HG03521 (cell line): ENCODE measurements around the gene ADAMTS14.

ENCODE experiments used
- ATAC-seq: cut with Tn5 transposase; IDR thresholded peaks from one replicate; pipeline ENCODE4 v1.9.1; 2021; ENCODE audit warnings: mild to moderate bottlenecking, moderate library complexity; ENCODE audit not compliant: unreplicated experiment

Gene ADAMTS14

DNA sequence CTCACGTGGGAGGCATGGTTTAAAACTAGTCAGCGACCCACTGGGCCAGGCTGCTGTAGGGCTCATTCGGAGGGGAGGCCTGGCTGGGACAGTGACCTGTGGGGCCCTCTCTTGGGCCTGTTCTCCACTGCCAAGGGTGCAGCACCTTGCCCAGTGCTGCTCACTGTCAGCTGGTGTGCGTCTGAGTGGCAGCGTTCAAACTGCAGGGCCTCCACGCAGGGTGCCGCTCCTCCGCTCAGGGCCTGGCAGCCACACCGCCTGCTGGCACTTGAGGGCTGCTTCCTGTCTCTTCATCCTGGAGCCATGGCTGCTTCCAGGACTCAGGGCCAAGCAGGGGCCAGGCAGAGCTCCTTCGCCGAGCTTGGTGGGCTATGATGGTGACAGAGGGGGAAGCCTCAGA is 18.3 kb downstream of the ADAMTS14 start:
- ATAC-seq, result no peak

DNA sequence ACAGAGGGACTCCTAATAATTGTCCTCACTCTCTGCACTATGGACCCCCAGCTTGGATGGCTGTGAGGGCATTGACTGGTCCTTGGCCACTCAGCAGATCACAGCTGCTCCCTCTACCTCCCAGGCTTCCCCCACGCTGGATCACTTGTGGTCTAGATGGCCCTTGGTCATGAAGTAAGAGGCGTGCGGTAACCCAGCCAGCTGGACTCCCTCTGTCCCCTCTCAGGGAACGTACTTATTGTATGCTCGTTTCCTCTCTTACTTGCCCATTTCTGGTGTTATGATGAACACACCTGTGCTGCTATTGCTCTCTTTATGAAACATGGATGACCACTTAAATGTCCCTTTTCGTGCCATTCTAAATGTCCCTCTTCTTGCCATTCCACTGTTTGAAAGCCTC is 19.3 kb downstream of the ADAMTS14 start:
- ATAC-seq, result no peak

DNA sequence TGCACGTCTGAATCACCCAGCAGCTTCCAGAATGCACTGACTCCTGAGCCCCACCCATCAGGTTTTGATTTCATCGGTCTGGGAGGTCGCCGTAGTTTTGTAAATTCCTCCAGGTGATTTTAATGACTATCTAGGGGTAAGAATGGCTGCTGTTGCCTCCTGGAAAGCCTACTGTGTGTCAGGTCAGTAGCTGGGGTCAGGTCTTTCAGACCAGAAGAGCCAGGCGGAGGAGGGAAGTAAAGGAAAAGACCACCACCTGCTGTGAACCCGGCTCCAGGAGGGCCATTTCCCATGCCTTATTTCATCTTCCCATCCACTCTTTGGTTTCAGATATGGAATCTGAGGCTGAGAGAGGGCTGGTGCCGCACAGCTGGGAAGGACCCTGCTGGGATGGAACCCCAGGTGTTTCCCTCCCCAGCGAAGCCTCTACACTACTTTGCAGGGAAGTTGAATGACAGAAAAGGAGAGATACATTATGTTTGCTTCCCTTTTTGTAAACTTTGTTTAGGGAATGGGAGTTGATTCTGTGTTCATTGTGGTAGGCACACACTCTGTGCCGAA is 19.8 kb downstream of the ADAMTS14 start:
- no peak for ATAC-seq

DNA sequence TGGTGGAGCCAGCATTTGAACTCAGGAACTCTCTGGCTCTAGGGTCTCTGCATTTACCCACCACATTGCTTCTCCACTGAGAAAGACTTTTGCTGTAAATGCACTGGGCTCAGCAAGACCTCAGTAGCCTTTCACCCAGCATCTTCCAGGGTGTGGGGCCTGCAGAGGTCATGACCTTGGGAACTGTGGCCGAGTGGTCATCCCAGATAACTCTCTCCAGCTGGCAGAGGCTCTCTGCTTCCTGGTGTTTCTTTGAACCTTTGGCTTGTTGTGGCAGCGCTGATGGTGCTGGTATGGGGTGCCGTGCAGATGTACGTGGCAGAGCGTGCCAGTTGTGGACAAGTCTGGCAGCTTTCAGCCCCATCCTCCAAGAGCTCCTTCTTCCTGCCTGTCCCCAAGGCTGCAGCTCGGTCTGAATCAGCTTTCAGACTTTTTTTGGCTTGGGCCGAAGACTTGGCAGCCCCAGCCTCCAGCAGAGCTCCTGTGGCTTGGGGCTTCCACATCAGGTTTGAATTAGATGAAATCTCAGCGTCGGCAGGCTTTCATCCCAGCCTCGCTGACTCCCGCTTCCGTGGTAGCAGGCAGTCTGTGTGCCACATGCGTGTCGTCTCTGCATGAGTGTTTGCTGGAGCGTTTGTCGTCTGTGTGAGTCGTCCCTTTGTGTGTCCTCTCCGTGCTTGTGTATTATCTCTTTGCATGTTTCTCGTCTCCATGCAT is 21.5 kb downstream of the ADAMTS14 start:
- no peak for ATAC-seq

DNA sequence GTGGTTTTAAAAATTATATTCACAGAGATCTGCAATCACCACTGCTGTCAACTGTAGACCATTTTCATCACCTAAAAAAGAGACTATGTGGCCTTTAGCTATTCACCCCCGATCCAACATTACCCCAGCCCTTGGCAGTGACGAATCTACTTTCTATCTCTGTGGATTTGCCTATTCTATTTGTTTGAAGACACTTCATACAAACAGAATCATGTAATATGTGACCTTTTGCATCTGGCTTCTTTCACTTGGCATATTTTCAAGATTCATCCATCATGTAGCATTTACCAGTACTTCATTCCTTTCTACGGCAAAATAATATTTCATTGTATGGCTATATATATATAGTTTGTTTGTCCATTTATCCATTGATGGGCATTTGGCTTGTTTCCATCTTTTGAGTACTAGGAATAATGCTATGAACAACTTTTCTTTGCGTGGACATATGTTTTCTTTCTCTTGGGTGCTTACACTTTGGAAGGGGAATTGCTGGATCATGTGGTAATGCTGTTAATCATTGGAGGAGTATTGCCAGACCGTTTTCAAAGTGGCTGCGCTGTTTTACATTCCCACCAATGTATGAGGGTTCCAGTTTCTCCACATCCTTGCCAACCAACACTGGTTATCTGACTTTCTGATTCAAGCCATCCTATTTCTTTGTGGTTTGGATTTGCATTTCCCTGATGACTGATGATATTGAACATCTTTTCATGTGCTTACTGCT is 22.3 kb downstream of the ADAMTS14 start:
- no peak for ATAC-seq

DNA sequence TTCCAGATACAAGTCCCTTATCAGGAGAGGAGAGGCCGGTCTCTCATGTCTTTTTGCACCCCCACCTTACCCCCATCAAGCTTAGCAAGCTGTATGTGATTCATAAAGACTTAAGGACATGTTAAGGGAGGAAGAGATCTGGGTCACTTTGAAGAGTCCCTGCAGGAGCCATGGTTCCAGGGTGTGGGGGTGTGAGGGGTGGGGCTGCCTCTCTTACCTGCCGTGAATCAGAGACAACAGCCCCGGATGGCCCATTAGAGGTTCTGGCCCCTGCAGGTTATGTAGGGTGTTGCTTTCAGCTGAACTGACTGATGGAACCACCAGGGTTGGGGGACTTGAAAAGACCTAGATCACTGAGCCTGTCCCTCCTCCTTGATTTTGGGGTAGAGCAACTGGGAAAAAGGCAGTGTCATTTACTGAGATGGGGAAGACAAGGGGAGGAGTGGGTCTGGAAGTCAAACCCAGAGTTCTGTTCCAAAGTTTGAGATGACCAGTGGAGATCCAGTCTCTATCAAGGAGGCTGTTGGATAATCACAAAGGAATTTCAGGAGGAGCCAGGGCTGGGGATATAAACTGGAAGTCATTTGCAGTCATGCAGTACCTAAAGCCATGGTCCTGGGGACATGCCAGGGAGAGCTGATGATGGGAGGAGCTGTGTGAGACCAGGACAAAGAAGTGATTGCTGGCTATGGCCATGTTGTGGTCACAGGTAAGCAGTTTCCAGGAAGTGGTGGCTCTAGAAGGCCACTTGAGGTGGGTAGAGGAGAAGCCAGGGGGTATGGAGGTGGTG is 23.1 kb downstream of the ADAMTS14 start:
- no peak for ATAC-seq

DNA sequence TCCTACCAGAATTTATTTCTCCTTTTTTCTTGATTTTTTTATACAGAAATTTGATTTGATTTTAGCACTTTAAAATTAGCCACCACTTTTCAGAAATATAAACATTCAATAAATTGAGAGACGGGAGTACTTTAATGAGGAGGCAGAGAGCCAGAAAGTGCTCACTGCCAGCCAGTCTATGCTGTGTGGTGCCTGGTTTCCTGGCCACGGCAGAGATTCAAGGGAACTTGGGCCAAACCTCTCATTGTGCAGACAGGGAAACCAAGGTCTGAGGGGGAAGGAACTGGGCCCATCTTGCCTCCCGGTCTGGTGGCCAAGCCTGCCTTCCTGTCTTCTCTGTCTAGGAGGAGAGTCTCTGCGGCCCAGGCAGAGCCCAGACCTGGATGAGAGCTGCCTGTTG is 25.9 kb downstream of the ADAMTS14 start:
- no peak for ATAC-seq

DNA sequence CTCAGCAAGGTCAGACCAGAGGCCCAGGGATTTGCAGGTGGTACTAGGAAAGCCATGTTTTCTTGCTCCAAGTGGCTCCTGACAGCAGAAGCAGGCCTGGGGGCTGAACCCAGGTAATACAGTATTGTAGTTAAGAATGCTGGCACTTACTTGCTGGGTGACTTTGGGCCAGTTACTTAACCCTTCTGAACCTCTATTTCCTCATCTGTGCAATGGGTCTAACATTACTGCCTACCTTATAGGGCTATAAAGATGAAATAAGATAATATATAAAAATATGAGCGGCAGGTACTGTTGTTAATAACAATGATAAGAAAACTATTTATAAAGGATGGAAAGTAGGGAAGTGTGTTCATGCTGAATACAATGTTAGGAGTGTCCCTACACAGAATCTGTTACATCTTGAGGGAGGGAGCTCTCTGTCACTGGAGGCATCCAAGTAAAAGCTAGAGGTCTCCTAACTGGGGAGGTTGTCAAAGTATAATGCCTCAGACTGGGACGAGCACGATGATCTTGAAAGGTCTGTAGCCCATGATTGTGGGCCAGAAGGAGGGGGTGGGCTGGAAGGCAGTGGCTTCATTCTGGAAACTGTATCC is 26.9 kb downstream of the ADAMTS14 start:
- no peak for ATAC-seq

DNA sequence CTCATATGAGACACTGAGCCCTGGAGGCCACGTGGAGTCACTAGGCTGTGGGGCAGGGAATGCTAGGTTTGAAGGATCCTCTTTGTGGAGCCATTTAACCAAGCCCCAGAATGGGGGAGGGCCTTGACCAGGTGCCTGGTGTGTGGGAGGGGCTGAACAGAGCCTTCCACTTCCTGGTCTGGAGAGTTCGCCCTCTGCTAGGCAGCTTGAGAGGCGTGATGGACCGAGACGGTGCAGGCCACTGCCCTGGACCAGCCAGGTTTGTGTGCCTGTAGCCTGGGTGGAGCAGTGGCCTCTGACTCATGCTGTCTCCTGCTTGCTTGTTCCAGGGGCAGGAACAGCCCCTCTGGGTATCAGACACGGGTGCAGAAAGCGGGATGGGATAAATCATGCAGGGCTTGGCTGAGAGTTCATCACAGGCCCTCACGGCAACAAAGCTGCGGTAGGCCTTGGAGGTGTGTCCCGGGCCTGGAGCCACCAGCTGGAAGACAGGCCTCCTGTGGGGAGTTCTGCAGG is 27.4 kb downstream of the ADAMTS14 start:
- no peak for ATAC-seq

DNA sequence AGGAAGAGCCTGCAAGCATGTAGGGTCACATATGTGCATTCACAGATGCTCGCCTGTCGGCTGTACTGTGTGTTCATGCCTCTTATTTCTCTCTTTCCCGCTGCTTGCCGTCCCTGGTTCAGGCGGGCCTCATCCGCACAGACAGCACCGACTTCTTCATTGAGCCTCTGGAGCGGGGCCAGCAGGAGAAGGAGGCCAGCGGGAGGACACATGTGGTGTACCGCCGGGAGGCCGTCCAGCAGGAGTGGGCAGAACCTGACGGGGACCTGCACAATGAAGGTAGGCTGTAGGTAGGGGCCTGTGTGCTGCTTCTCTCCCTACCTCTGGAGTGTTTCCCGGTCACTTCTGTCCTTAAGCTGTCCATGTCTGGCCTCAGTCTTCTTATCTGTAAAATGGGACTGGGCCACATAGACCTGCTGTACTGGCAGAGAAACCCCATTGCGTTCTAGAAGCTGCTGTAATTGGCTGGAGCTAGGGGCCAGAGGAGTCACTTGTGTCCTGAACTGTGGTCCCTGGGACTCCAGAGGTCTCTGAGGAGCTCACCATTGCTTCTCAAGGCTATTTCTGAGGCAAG is 30.0 kb downstream of the ADAMTS14 start:
- ATAC-seq, result no peak

DNA sequence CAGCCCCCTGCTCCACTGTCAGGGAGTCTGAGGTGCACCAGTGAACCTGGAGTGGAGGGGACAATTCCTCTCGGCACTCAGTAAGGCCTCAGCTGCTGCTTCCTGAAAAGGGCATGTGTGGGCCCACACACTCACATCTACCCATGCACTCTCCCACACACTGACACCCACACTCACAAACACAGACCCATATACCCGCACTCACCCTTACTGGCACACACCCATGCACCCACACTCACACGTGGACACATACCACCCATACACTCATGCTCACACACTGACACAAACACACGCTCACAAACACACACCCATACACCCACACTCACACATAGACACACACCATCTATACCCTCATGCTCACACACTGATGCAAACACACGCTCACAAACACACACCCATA is 31.9 kb downstream of the ADAMTS14 start:
- ATAC-seq, result no peak

DNA sequence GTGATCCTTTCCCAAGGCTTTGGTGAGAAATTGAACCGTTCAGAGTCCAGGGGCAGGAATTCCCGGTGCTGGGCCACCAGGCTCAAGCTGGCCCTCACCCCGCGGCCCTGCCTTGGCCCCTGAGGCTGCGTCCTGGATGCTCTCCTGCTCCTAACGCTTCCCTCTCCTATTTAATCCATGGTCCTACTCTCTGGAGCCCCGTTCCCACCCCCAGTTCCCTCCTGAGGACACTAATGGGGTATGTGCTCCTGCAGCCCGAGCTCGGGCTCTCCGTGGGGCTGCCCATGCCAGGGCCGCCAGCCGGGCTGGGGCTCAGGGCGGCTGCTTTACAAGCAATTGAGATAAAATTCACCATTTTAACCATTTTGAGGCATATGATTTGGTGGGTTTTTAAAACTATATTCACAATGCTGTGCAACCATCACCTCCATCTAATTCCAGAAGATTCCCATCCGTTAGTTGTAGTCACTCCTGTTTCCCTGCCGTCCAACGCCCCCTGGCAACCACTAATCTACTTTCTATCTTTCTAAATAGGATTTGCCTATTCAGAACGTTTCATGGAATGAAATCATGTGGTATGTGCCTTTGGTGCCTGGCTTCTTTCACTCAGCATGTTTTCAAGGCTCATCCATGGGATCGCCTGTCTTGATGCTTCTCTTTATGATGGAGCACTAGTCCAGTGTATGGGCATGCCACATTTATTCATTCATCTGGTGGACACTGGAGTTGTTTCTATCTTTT is 33.0 kb downstream of the ADAMTS14 start:
- ATAC-seq, result no peak

DNA sequence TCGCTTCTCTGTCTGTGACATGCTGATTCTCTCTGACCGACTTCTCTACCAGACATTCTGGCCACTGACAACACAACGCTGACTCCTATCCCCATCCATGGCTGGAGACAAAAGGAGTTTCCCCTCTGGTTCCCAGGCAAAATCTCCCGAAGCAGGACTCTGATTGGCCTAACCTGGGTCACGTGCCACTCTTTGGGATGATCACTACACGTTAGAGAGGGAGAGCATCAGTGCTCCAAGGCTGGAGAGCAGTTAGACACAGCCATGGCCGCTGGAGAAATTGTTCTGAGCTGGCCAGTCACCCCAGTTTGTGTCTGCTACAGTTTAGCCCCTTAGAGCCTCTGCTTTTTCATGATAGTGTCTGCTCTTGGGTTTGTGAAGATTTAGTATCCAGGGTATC is 38.9 kb downstream of the ADAMTS14 start:
- ATAC-seq, result no peak

DNA sequence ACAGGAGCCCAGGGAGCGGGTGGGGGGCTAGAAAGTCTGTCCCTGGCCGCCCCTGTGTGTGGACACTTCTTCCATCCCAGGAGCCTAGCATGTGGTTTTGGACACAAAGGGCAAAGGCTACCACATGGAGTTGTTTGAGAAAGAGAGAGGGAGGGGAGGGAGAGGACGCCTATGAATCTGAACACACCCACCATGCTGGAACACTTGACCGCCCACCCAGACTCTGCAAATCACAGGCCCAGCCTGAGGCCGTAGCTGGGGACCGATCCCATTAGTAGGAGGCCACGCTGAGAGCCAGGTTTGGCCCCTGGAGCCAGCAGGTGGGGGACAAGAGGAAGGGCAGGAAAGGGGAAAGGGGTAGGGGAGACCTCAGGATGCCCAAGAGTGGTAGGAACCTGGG is 39.6 kb downstream of the ADAMTS14 start:
- ATAC-seq, result no peak

DNA sequence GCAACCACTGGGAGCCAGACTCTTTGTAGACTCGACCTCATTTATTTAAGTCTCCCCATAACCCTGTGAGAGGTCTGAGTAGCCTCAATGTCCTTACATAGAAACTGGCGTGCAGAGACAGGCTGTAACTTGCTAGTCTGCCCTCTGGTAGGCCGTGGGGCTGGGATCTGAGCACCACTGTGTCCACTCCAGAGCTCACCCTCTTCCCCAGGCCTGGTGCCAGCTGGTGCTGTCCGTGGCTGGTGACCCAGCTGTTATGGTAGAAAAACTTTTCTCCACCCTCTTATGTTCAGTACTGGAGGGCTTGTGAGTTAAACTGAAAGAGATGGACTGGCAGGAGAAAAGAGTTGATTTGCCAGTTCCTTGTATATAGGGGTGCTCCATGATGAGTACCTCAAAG is 41.9 kb downstream of the ADAMTS14 start:
- ATAC-seq, result no peak

DNA sequence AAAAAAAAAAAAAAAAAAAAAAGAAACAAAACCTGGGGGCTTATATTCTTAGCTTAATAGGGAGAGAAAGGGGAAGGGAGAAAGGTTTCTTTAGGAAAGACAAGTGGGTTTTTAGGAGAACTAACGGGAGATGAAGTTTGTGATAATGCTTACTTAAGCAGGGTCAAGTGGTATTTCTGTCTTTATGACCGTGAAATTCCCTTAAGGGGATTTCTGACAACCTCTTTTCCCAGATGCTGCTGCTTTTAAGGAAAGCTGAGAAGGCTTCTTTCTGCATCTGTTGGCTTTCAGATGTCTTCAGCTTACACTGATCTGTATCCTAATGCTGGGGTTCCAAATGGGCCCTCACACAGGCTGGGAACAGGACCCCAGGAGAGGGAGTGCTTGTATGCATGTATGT is 42.6 kb downstream of the ADAMTS14 start:
- ATAC-seq, result no peak

DNA sequence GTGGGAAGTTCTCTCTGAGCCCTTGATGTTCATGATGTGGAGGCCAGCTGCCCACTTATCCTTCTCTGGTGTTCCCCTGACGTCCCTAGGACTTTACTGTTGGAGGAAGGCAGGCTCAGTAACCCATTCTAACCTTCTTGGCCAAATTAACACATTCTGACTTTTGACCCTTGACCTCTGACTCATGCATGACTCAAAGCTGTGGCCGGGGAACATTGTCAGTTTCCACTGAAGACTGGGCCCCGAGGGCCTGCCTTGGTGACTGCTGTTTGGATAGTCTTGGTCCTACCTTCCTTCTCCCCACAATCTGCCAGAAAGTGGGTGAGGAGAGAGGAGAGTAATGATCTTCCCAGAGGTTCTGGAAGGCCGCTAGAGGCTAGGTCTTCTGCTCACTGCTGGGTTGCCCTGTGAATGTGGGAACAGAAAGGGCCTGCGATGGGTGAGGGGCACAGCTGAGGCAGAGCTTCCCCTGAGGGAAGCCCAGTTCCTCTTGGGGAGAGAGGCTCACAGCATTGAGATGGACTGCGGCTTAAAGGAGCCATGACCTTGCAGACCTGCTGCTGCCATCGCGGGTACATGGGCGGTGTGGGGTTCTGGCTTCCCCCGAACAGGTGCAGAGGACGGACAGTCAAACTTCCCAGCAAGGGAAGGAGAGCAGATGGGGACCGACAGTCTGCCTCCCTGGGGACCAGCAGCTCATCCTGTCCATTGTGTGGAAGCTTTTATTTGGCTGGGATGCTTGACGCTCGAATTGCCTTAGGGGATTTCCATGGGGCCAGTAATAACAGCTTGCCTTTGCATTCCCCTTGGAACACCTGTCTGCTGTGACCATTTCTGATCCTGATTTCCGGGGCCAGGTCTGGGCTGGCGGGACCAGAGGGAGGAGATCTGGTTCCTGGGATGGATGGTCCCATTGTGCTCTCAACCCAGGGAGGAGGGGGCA is 43.8 kb downstream of the ADAMTS14 start:
- no peak for ATAC-seq

DNA sequence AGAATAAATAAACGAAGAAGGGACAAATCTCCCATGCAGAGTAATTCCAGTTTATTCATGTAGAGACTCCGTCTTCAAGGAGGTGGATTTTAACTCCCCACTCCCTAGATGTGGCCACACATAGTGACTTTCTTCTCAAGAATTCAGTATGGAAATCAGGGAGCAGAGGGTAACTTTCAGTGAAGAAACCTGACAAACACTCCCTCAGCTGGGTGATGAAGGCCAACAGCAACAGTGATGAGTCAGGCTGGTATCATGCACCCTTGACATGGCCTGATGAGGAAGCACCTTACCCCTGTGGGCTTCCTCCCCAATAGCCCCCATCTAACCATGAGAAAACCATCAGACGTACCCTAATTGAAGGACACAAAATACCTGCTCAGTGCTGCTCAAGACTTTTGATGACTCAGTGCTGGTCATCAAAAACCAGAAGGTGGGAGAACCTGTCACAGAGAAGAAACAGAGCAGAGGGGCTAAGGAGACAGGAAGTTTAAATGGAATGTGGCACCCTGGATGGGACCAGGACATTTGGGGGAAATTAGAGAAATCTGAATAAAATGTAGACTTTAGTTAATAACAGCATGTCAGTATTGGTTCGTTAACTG is 50.6 kb downstream of the ADAMTS14 start:
- no peak for ATAC-seq
